Vagina (tissue), 2 donors: ENCODE results near the gene TSNAXIP1.

Experiments used
- CTCF ChIP-seq, 3 experiments: fragments of 450-650 bp in 2 of 3; fragments of 200-600 bp in 1 of 3; sonication (generic) in 1 of 3; IDR thresholded peaks; one replicate each; pipeline ENCODE4 v1.5.1; 2017 to 2019; ENCODE audit warnings: antibody characterized with exemption in 3 of 3, mild to moderate bottlenecking in 2 of 3, moderate library complexity in 2 of 3
- POLR2A ChIP-seq, 2 donors: fragments of 450-650 bp; IDR thresholded peaks; one replicate each; pipeline ENCODE4 v1.6.1; 2017; ENCODE audit warnings: antibody characterized with exemption in 2 of 2, mild to moderate bottlenecking in 2 of 2, moderate library complexity in 2 of 2
- POLR2AphosphoS5 ChIP-seq, 2 donors: sonication (generic); formaldehyde crosslinking; IDR thresholded peaks; one replicate each; pipeline ENCODE4 v1.9.0; 2017; ENCODE audit warnings: antibody characterized with exemption in 2 of 2, mild to moderate bottlenecking in 2 of 2, low read depth in 1 of 2; ENCODE audit not compliant: insufficient read depth in 1 of 2

DNA sequence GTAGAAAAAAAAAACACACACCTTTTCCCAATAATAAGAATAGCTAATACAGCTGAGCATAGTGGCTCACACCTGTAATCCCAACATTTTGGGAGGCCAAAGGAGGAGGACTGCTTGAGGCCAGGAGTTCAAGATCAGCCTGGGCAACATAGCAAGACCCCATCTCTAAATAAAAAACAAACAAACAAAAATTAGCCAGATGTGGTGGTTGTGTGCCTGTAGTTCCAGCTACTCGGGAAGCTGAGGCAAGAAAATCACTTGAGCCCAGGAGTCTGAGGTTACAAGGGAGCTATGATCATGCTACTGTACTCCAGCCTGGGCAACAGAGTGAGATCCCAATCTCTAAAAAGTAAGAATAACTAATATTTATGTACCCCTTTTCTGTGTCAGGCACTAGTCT, 44.8 kb upstream of the TSNAXIP1 start:
- TF ChIP-seq CTCF (IDR thresholded peaks at IDR 0.05), result no peak
- TF ChIP-seq POLR2A (IDR thresholded peaks at IDR 0.05), result no peak
- TF ChIP-seq POLR2AphosphoS5 (IDR thresholded peaks at IDR 0.05; ENCODE audit: insufficient read depth in 1 of 2, low read depth in 1 of 2), result no peak
